GM18511 (cell line): ENCODE data around the gene MCFD2.
"Not testable (repeated sequence)": the region's sequence is repeated elsewhere in the genome, so short reads cannot be mapped to it uniquely, and the experiment has no call there.

ENCODE experiments used
- ATAC-seq: cut with Tn5 transposase; IDR thresholded peaks from one replicate; pipeline ENCODE4 v1.9.1; 2021; ENCODE audit warnings: mild to moderate bottlenecking, moderate library complexity; ENCODE audit not compliant: unreplicated experiment

MCFD2 gene

DNA sequence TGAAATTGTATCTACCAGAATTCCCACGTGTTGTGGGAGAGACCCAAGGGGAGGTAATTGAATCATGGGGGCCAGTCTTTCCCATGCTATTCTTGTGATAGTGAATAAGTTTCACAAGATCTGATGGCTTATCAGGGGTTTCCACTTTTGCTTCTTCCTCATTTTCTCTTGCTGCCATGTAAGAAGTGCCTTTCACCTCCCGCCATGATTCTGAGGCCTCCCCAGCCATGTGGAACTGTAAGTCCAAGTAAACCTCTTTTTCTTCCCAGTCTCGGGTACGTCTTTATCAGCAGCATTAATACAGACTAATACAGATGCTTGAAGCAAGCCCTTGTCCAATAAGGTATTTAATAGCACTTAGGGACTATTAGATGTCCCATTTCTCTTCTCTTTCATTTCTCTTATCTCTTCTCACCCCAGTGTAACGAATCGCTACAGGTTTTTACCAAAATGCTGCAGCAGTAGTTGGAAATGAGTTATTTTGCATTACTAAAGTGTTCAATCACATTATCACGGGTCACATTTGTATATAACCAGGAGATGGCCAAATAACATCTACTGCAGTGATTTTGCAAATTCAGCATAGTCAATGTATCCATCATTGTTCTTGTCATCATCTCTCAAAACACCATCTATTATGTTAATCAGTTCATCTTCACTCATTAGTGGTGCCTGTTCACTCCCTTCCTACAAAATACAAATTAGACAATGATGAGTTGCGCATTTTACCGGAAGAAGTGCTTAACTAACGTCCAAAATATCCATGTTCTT lies 10.5 kb downstream of the MCFD2 start:
- not testable (repeated sequence) for ATAC-seq

- ATAC-seq = not testable (repeated sequence)
These were observed 12.6 kb downstream of the MCFD2 start for GRCh38 chr2:46902980-46903379.

- no peak for ATAC-seq
These were observed 13.1 kb downstream of the MCFD2 start for GRCh38 chr2:46902465-46902864.

DNA sequence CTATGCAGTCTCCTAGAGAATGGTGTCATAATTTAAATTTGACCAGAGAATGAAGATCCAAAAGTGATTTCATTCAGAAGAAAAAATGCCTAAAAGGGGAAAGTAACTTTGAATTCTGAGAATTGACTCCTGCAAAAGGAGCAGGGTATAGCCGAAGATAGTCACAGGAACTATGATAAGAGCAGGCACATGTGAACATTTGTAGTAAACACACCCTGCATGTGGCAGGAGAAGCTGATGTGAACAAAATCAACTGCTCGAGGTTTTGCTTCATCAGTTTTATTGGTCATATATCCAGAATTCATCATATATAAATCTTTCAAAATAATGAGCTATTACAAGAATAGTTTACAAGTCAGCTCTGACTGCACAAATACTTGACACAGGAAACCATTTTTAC lies 14.0 kb downstream of the MCFD2 start:
- no peak for ATAC-seq

GRCh38 chr2:46900381-46900780 lies 15.2 kb downstream of the MCFD2 start:
- no peak for ATAC-seq

DNA sequence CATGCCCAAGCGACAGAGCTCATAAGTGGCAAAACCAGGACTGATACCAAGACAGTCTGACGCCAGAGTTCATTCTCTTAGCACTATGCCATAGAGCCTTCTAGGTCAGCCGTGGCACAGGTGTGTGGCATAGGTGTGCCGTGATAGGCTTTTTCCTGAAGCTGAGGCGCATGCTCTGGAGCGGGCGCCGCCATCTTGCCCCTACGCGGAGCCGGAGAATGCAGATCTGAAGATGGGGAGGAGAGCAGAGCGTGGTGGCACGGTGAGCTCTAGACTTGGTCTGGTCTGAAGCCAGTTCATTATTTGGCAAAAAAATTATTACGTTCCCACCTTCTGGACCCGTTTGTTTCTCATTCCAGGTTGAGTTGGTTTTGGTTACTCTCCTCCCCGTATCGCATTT lies 16.6 kb downstream of the MCFD2 start:
- no peak for ATAC-seq

- ATAC-seq = no peak
These were observed 17.6 kb downstream of the MCFD2 start for GRCh38 chr2:46898024-46898423.

DNA sequence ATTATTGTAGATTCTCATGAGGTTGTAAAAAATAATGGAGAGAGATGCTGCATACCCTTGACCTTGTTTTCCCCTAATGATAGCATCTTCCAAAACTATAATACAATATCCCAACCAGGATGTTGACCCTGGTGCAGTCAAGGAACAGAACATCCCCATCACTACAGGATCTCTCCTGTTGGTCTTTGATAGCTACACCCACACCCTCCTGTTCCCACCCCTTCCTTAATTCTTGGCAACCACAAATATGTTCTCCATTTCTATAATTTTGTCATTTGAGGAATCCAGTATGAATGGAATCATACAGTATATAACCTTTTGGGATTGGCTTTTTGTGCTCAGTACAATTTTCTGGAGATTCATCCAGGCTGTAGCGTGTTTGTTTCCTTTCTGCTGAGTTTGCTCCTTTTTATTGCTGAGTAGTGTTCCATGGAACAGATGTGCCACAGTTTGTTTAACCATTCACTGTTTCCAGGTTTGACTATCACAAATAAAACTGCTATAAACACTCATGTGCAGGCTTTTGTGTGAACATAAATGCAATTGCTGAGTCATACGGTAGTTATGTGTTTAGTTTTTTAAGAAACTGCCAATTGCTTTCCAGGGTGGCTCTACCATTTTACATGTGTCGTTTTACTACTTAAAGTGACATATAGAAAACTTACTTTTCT lies 22.2 kb downstream of the MCFD2 start:
- ATAC-seq = no peak

DNA sequence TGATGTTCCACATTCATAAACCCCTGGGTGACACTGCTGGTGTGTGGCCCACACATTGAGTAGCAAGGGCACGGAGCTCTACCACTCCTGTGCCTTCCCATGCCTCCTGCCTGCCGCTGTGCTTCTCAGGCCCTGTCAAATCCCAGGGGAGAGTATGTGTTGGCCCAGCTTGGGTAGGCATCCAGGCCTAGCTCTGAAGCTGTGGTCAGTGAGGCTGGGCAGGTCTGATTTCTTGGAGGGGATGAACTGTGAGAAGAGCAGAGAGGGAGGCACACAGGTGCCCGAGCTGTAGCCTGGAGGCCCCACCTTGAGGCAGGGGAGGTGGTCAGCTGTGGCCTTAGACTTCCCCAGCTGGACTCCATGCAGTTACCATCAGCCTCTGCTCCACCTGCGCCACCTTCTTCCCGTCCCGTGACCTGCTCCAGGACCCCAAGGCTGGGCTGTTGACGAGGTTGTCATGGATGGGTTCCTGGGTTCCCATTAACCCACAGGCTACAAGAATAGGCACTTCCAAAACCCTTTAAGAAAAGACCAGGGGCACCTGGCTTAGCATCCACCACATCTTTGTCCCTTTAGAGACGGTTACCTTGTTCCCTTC lies 23.6 kb downstream of the MCFD2 start:
- no peak for ATAC-seq

GRCh38 chr2:46888421-46888952 lies 27.1 kb downstream of the MCFD2 start:
- ATAC-seq = no peak

DNA sequence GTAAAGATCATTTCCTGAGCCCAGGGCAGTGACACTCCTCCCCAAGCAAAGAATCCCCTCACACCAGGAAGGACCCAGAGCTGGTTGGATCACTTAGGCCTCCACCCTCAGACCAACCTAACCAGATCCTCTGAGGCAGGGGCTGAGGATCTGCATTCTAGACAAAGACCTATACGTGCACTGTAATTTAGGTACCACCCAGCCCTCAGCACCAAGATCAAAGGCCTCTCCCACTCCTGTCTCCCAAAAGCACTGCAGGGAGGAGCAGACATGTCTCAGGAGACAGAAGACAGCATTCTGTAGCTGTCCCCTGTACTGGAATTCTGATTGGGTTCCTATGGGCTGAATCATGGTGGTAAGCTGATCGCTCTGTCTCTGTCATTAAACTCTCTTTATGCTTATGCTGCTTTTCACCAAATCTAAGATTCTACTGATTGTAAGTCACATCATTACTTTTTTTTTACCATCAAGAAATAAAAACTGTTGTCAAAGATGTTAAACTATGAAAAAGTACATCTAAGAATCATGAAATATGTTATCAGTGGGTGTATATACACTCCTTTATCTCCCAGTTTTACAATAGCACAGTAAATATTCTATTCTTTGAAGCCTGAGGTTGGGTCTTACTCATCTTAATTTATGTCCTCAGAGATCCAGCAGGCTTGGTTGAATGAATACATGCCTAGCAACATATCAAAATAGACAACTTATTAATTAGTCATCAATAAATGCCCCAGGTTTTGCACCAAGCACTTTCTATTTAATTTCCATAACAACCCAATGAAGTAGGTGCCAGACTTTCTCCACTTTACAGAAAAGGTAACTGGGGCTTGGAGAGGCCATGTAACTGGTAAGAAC lies 28.3 kb downstream of the MCFD2 start:
- ATAC-seq = no peak

GRCh38 chr2:46886268-46887027 lies 29.2 kb downstream of the MCFD2 start:
- no peak for ATAC-seq

DNA sequence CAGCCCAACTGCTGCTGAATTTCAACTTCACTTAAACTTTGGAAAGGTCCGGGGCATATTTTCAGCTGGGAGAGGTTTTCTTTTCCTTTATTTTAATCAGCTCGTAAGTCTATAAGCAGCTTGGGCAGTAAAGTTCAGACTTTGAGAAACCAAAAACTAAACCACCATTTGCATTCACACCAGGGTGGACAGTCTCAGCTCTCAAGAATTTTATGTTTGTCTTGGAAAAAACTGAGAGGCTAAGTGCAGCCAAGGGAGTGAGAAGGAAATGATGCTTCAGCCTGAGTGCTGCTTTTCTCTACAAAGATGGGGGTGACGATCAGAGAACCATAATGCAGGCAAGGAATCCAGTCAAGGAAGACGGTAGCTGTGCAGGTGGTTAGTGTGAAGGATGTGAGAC lies 30.2 kb downstream of the MCFD2 start:
- ATAC-seq = no peak

DNA sequence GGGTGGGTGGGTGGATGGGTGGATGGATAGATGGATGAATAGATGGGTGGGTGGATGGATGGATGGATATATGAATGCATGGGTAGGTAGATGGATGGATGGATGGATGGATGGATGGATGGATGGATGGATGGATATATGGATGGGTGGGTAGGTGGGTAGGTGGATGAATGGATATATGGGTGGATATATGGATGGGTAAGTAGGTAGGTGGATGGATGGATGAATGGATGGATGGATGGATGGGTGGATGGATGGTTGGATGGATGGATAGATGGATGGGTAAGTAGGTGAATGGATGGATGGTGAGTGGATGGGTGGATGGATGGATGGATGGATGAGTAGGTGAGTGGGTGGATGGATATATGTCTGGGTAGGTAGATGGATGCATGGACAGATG lies 36.1 kb downstream of the MCFD2 start:
- ATAC-seq = no peak

DNA sequence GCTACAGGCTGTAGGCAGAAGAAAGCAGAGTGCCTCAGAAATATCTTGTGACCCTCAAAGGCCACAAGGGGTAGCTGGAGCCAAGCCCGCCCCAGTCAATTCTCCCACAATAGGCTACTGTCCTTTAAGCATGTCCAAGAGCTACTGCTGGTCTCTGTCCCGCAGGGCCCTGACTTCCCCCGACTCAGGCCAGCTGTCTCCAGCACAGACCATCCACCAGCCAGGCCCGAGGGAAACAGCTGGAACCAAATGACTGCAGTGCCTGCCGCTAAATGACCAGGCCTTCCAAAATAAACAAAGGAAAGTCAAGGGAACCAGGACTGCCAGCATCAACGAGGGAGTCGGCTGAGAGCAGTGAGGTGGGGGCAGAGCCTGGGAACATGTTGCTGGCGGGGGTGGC lies 36.7 kb downstream of the MCFD2 start:
- no peak for ATAC-seq

DNA sequence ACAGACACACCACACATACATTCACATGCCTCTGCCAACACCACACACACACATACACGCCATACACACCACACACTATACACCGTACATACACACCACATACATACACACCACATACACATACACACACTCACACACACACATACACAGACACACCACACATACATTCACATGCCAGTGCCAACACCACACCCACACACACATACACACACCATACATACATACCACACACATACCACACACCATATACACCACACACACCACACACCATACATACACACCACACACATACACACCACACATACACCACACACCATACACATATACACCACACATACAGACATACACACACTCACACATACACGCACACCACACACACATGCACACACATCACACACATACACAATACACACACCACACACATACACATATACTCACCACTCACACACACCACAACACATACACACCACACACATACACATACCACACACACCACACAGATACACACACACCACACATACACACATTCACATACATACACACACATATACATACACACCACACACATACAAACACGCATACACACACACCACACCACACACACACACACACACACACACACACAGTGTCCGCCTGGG lies 37.2 kb downstream of the MCFD2 start:
- ATAC-seq = no peak

- no peak for ATAC-seq
These were observed 37.9 kb downstream of the MCFD2 start for GRCh38 chr2:46877619-46878113.

DNA sequence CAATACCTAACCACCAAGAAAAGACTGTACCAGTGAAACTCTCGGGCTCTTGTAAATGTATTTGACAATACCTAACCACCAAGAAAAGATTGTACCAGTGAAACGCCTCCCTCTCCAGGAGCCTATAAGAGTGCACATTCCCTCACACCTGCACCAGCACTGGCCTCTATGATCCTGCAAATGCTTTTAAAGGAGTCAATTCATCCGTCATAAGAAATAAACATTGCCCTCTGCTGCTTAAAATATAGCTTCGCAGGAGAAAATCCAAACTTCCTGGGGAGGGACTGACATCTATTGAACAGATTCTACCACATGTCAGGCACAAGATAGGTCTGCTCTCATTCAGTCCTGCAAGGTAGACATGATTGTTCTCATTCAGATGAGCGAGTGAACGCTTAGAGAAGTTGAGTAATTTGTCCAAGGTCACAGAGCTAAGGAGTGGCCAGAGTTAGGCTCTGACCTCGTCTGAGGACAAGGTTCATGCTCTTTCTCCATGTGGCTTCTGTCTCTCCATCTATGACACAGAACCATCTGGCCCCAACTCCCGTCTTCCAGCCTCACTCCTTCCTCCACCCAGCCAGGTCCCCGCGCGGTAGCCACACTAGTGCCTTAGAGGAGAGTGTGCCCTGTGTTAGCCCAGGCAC lies 38.7 kb downstream of the MCFD2 start:
- no peak for ATAC-seq
